NB4 (cell line): ENCODE data around the gene GTSE1.

ENCODE experiments used
- DNase-seq: peaks from one replicate; pipeline ENCODE4 v3.0.0; 2010; ENCODE audit warnings: low read depth
- H3K4me3 ChIP-seq: one replicate; pipeline ENCODE4 v1.5.1; 2011; ENCODE audit warnings: mild to moderate bottlenecking, low read depth, low read length, moderate library complexity
- MYC ChIP-seq: IDR thresholded peaks from 2 replicates; pipeline ENCODE4 v1.6.1; 2011; ENCODE audit warnings: low read depth, low read length
- POLR2A ChIP-seq: IDR thresholded peaks from 2 replicates; pipeline ENCODE4 v1.6.1; 2011; ENCODE audit warnings: mild to moderate bottlenecking; ENCODE audit not compliant: insufficient read length; ENCODE audit errors: extremely low read depth
- TF ChIP-seq, protein P1 (sequence below): IDR thresholded peaks from one replicate; pipeline ENCODE4 v1.5.1; 2012; ENCODE audit warnings: low read depth, low read length
- TF ChIP-seq, protein P2 (sequence below): IDR thresholded peaks from 2 replicates; pipeline ENCODE4 v1.6.1; 2011; ENCODE audit warnings: low read depth, low read length

GTSE1 gene

GRCh38 chr22:46297151-46297812 lies 612 bp downstream of the GTSE1 start:
- peak; percentile 66 for DNase-seq
- TF ChIP-seq POLR2A (no peak), MYC (no peak)
- TF ChIP-seq, protein P1, sequence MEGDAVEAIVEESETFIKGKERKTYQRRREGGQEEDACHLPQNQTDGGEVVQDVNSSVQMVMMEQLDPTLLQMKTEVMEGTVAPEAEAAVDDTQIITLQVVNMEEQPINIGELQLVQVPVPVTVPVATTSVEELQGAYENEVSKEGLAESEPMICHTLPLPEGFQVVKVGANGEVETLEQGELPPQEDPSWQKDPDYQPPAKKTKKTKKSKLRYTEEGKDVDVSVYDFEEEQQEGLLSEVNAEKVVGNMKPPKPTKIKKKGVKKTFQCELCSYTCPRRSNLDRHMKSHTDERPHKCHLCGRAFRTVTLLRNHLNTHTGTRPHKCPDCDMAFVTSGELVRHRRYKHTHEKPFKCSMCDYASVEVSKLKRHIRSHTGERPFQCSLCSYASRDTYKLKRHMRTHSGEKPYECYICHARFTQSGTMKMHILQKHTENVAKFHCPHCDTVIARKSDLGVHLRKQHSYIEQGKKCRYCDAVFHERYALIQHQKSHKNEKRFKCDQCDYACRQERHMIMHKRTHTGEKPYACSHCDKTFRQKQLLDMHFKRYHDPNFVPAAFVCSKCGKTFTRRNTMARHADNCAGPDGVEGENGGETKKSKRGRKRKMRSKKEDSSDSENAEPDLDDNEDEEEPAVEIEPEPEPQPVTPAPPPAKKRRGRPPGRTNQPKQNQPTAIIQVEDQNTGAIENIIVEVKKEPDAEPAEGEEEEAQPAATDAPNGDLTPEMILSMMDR, result no peak
- TF ChIP-seq, protein P2, sequence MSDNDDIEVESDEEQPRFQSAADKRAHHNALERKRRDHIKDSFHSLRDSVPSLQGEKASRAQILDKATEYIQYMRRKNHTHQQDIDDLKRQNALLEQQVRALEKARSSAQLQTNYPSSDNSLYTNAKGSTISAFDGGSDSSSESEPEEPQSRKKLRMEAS, result no peak
- peak overlapping the region; percentile 68 for H3K4me3 ChIP-seq

DNA sequence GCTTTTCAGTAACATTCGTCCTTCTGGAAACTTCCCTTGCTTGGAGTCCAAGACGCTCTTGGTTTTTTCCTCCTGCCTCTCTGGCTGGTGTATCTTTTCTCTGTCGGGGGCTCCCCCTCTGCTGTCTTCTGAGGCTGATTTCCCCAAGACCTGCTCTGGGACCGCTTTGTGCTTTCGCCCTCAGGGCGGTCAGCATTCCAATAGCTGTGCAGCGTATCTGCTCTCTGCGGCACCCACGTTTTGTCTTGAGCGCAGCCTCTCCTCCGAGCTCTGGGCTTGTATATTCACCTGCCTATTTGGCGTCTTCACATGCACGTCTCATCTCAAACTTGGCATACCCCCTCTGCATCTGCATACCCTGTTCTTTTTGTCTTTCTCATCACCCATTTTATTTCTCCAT lies 2.4 kb downstream of the GTSE1 start:
- DNase-seq, result no peak
- H3K4me3 ChIP-seq, result no peak overlapping the region
- TF ChIP-seq, protein P2, result no peak
- no peak for TF ChIP-seq MYC

DNA sequence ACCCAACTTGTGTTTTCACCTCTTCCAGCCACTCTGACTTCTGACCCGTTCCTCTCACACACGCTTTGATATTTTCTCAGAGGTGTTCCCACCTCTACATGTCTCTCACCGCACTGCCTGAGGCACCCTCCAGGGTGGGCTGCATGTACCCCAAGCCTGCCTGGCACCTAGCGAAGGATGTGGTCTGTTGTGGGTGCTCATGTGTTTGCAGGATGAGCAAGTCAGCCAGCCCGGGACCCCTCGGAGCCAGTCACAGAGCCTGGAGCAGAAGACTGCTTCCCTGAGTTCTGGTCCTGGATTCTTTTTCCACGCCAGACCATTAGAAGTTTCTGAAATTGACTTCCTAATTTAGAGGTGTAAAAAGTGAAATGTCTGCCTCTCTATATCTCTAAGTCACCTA lies 3.8 kb downstream of the GTSE1 start:
- no peak for DNase-seq
- TF ChIP-seq MYC (no peak), POLR2A (no peak)
- TF ChIP-seq, protein P1, result no peak
- H3K4me3 ChIP-seq, result no peak overlapping the region

DNA sequence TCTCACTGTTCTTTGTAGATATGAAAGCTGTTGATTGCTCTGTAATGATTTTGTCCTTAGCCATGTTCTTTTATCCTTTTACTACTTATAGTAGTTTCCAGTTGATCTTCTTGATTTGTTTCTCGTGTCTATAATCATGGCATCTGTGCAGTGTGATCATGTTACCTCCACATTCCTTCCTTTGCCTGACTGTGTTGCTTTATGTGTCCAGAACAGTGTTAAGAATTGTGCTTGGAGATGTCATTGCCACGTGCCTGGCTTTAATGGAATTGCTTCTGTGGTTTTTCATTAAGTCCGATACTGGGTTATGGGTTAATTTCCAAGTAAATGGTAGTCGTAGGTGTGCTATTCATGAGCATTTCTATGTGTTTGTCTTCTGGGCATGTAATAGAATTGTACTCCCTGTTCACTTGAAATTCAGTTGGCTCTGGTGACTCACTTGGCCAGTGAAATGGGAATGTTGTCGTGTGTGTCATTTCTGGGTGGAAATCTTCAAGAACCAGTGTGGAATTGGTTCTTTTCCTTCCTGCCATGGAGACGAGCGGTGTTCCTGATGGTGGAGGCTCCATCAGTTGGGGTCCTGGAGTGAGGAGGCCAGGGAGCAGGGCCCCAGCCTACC lies 6.8 kb downstream of the GTSE1 start:
- DNase-seq, result no peak
- TF ChIP-seq MYC, result no peak
- TF ChIP-seq, protein P2, result no peak
- no peak for TF ChIP-seq POLR2A
- TF ChIP-seq, protein P1, result no peak
- H3K4me3 ChIP-seq, result no peak overlapping the region

DNA sequence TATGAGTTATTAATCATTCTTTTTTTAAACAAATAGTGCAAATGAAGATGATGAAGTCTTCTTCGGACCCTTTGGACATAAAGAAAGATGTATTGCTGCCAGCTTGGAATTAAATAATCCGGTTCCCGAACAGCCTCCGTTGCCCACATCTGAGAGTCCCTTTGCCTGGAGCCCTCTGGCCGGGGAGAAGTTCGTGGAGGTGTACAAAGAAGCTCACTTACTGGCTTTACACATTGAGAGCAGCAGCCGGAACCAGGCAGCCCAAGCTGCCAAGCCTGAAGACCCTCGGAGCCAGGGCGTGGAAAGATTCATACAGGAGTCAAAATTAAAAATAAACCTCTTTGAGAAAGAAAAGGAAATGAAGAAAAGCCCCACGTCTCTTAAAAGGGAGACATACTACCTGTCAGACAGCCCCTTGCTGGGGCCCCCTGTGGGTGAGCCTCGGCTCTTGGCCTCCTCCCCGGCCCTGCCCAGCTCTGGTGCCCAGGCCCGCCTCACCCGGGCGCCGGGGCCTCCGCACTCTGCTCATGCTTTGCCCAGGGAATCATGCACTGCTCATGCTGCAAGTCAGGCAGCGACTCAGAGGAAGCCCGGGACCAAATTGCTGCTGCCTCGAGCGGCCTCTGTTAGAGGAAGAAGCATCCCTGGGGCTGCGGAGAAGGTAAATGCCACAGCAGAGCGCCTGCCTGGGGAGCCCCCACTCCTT lies 11.8 kb downstream of the GTSE1 start:
- TF ChIP-seq, protein P2, result no peak
- TF ChIP-seq MYC (no peak), POLR2A (no peak)
- TF ChIP-seq, protein P1, result no peak
- no peak overlapping the region for H3K4me3 ChIP-seq
- no peak for DNase-seq

DNA sequence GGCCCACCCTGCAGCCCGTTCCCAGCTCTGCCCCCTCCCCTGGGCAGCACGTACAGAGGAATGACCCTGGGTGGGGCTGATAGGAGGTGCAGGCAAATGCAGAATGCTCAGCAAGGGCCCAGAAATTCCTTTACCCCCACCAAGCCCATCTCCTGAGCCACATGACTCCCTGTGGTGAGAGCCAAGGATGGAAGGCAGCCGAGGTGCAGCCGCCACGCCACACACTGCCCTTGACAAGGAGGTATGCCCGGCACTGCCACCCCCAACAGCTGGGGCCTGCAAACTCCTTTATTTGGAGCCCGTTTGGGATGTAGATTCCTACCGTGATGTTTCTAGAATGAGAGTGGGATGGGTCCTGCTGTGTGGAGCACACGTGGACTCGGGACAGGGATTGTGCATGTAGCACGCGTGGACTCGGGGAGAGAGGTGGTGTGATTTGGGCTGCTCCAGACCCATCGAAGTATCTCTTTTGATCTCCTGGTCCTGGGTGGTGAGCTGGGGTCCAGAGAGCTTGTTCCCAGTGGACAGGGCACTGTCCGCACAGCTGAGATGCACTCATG lies 12.9 kb downstream of the GTSE1 start:
- H3K4me3 ChIP-seq, result no peak overlapping the region

More for the DNA sequence above, 12.9 kb downstream of the GTSE1 start:
- no peak for DNase-seq
- TF ChIP-seq, protein P2, result no peak
- TF ChIP-seq MYC, result no peak
- TF ChIP-seq, protein P1, result no peak
- TF ChIP-seq POLR2A, result no peak
